ENCODE measurements around the gene PAK5.

PAK5 gene

GRCh38 chr20:9689041-9689440 is 149.8 kb downstream of the PAK5 start:
- WGBS (ENCODE audit: insufficient coverage), result 49% methylated on average over 2 of the region's 5 CpGs
- Histone ChIP-seq H3K36me3 (ENCODE audit: control insufficient read depth in 4 of 4, insufficient read depth in 4 of 4, low read length in 3 of 4) (no peaks in the 10 kb centered on the region), H3K27ac (ENCODE audit: insufficient read depth in 1 of 2, low read depth in 1 of 2, low read length in 2 of 2, poor library complexity in 1 of 2, severe bottlenecking in 2 of 2) (no peak overlapping the region), H3K27me3 (replicated peaks in 2 of 5; ENCODE audit: control insufficient read depth in 4 of 5, insufficient read depth in 5 of 5, low read length in 4 of 5) (peaks cover 0 to 3% (median 0%) of the 10 kb centered on the region in 5 experiments), H3K4me1 (ENCODE audit: control extremely low read depth in 1 of 4, control insufficient read depth in 4 of 4, insufficient read depth in 4 of 4, low read length in 3 of 4) (no peaks in the 10 kb centered on the region), H3K4me3 (ENCODE audit: control insufficient read depth in 1 of 7, extremely low read depth in 1 of 7, insufficient read depth in 4 of 7, low read depth in 2 of 7, low read length in 6 of 7) (no peak overlapping the region), H3K9me3 (ENCODE audit: control extremely low read depth in 1 of 5, control insufficient read depth in 4 of 5, insufficient read depth in 2 of 5, low read depth in 1 of 5, low read length in 4 of 5) (no peaks in the 10 kb centered on the region)
- ChIA-PET POLR2A (no interaction called here), CTCF (no interaction called here)
- no peak for DNase-seq

GRCh38 chr20:9686866-9687265 is 152.0 kb downstream of the PAK5 start:
- Histone ChIP-seq H3K4me3 (ENCODE audit: control insufficient read depth in 1 of 7, extremely low read depth in 1 of 7, insufficient read depth in 4 of 7, low read depth in 2 of 7, low read length in 6 of 7) (no peak overlapping the region), H3K27ac (ENCODE audit: insufficient read depth in 1 of 2, low read depth in 1 of 2, low read length in 2 of 2, poor library complexity in 1 of 2, severe bottlenecking in 2 of 2) (no peak overlapping the region), H3K27me3 (replicated peaks in 2 of 5; ENCODE audit: control insufficient read depth in 4 of 5, insufficient read depth in 5 of 5, low read length in 4 of 5) (peaks cover 0 to 6% (median 0%) of the 10 kb centered on the region in 5 experiments), H3K36me3 (ENCODE audit: control insufficient read depth in 4 of 4, insufficient read depth in 4 of 4, low read length in 3 of 4) (no peaks in the 10 kb centered on the region), H3K4me1 (ENCODE audit: control extremely low read depth in 1 of 4, control insufficient read depth in 4 of 4, insufficient read depth in 4 of 4, low read length in 3 of 4) (no peaks in the 10 kb centered on the region), H3K9me3 (ENCODE audit: control extremely low read depth in 1 of 5, control insufficient read depth in 4 of 5, insufficient read depth in 2 of 5, low read depth in 1 of 5, low read length in 4 of 5) (no peaks in the 10 kb centered on the region)
- DNase-seq, result no peak
- WGBS (ENCODE audit: insufficient coverage), result 100% methylated on average over 2 of the region's 2 CpGs
- ChIA-PET CTCF (no interaction called here), POLR2A (no interaction called here)

- CTCF ChIA-PET, result no interaction called here
- POLR2A ChIA-PET, result no interaction called here
- Histone ChIP-seq H3K27ac (ENCODE audit: insufficient read depth in 1 of 2, low read depth in 1 of 2, low read length in 2 of 2, poor library complexity in 1 of 2, severe bottlenecking in 2 of 2) (no peak overlapping the region), H3K27me3 (replicated peaks in 2 of 5; ENCODE audit: control insufficient read depth in 4 of 5, insufficient read depth in 5 of 5, low read length in 4 of 5) (peaks cover 0 to 6% (median 0%) of the 10 kb centered on the region in 5 experiments), H3K36me3 (ENCODE audit: control insufficient read depth in 4 of 4, insufficient read depth in 4 of 4, low read length in 3 of 4) (no peaks in the 10 kb centered on the region), H3K9me3 (ENCODE audit: control extremely low read depth in 1 of 5, control insufficient read depth in 4 of 5, insufficient read depth in 2 of 5, low read depth in 1 of 5, low read length in 4 of 5) (no peaks in the 10 kb centered on the region), H3K4me3 (ENCODE audit: control insufficient read depth in 1 of 7, extremely low read depth in 1 of 7, insufficient read depth in 4 of 7, low read depth in 2 of 7, low read length in 6 of 7) (no peak overlapping the region), H3K4me1 (ENCODE audit: control extremely low read depth in 1 of 4, control insufficient read depth in 4 of 4, insufficient read depth in 4 of 4, low read length in 3 of 4) (no peaks in the 10 kb centered on the region)
- no peak for DNase-seq
- WGBS (ENCODE audit: insufficient coverage), result 56% methylated on average over 4 of the region's 4 CpGs
Observed at GRCh38 chr20:9686455-9686854, 152.4 kb downstream of the PAK5 start.

DNA sequence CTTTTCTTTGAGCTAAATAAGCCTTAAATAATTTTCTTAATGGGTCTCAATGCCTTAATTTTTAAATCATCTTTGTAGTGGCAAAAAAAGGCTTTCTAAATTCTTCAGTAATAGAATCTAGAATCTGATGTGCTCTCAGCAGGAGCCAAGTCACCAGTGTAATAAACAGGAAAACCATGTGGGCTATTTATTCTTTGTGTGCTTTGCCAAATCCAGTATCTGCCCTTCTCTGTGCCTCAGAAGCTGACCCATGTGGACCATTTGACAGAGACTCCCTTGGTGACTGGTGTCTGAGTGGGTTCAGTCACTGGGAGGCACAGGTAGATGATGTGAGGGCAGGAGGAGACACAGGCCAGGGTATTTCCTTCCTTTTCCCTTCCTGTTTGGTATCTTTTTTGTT is 152.9 kb downstream of the PAK5 start:
- Histone ChIP-seq H3K9me3 (ENCODE audit: control extremely low read depth in 1 of 5, control insufficient read depth in 4 of 5, insufficient read depth in 2 of 5, low read depth in 1 of 5, low read length in 4 of 5) (no peaks in the 10 kb centered on the region), H3K4me3 (ENCODE audit: control insufficient read depth in 1 of 7, extremely low read depth in 1 of 7, insufficient read depth in 4 of 7, low read depth in 2 of 7, low read length in 6 of 7) (no peak overlapping the region), H3K36me3 (ENCODE audit: control insufficient read depth in 4 of 4, insufficient read depth in 4 of 4, low read length in 3 of 4) (no peaks in the 10 kb centered on the region), H3K27me3 (replicated peaks in 2 of 5; ENCODE audit: control insufficient read depth in 4 of 5, insufficient read depth in 5 of 5, low read length in 4 of 5) (peaks cover 0 to 6% (median 0%) of the 10 kb centered on the region in 5 experiments), H3K27ac (ENCODE audit: insufficient read depth in 1 of 2, low read depth in 1 of 2, low read length in 2 of 2, poor library complexity in 1 of 2, severe bottlenecking in 2 of 2) (no peak overlapping the region), H3K4me1 (ENCODE audit: control extremely low read depth in 1 of 4, control insufficient read depth in 4 of 4, insufficient read depth in 4 of 4, low read length in 3 of 4) (no peaks in the 10 kb centered on the region)
- CTCF ChIA-PET, result no interaction called here
- no peak for DNase-seq
- POLR2A ChIA-PET, result no interaction called here

- H3K36me3 ChIP-seq (ENCODE audit: control insufficient read depth in 4 of 4, insufficient read depth in 4 of 4, low read length in 3 of 4), result no peaks in the 10 kb centered on the region
- ChIA-PET POLR2A (no interaction called here), CTCF (no interaction called here)
- DNase-seq, result no peak
- H3K9me3 ChIP-seq (ENCODE audit: control extremely low read depth in 1 of 5, control insufficient read depth in 4 of 5, insufficient read depth in 2 of 5, low read depth in 1 of 5, low read length in 4 of 5), result no peaks in the 10 kb centered on the region
- H3K4me1 ChIP-seq (ENCODE audit: control extremely low read depth in 1 of 4, control insufficient read depth in 4 of 4, insufficient read depth in 4 of 4, low read length in 3 of 4), result no peaks in the 10 kb centered on the region
- H3K27ac ChIP-seq (ENCODE audit: insufficient read depth in 1 of 2, low read depth in 1 of 2, low read length in 2 of 2, poor library complexity in 1 of 2, severe bottlenecking in 2 of 2), result no peak overlapping the region
- no peak overlapping the region for H3K4me3 ChIP-seq (ENCODE audit: control insufficient read depth in 1 of 7, extremely low read depth in 1 of 7, insufficient read depth in 4 of 7, low read depth in 2 of 7, low read length in 6 of 7)
- peaks cover 0 to 6% (median 0%) of the 10 kb centered on the region in 5 experiments for H3K27me3 ChIP-seq (replicated peaks in 2 of 5; ENCODE audit: control insufficient read depth in 4 of 5, insufficient read depth in 5 of 5, low read length in 4 of 5)
Observed at GRCh38 chr20:9685011-9685410, 153.9 kb downstream of the PAK5 start.

DNA sequence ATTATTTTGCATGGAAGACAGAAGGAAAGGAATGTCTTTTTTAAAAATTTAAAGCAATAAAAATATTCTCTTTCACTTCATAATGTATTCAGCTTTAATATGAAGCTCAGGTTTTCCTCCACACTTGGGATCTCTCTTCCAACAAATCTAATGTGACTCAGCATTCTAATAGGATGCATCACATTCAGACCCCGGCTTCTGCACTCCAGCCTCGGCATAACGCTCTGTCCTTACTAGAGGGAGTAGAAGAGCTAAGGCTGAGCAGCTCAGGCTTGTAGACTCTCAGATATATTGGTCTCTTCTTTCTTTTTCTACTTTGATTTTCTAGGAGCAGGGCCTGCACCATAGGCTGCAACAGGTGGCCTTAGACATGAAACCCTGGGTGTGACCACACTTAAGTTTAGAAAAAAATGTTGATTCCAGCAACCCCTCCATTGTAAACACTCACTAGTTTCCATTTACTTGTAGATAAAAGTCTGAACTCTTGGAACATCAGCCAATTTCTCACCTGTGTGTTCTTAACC is 161.7 kb downstream of the PAK5 start:
- no peak overlapping the region for H3K4me3 ChIP-seq (ENCODE audit: control insufficient read depth in 1 of 7, extremely low read depth in 1 of 7, insufficient read depth in 4 of 7, low read depth in 2 of 7, low read length in 6 of 7)
- no peak overlapping the region for H3K27ac ChIP-seq (ENCODE audit: insufficient read depth in 1 of 2, low read depth in 1 of 2, low read length in 2 of 2, poor library complexity in 1 of 2, severe bottlenecking in 2 of 2)
- ChIA-PET CTCF (no interaction called here), POLR2A (no interaction called here)
- H3K36me3 ChIP-seq (ENCODE audit: control insufficient read depth in 4 of 4, insufficient read depth in 4 of 4, low read length in 3 of 4), result no peaks in the 10 kb centered on the region
- no peaks in the 10 kb centered on the region for H3K27me3 ChIP-seq (replicated peaks in 2 of 5; ENCODE audit: control insufficient read depth in 4 of 5, insufficient read depth in 5 of 5, low read length in 4 of 5)
- no peaks in the 10 kb centered on the region for H3K4me1 ChIP-seq (ENCODE audit: control extremely low read depth in 1 of 4, control insufficient read depth in 4 of 4, insufficient read depth in 4 of 4, low read length in 3 of 4)
- no peaks in the 10 kb centered on the region for H3K9me3 ChIP-seq (ENCODE audit: control extremely low read depth in 1 of 5, control insufficient read depth in 4 of 5, insufficient read depth in 2 of 5, low read depth in 1 of 5, low read length in 4 of 5)
- no peak for DNase-seq
- WGBS (ENCODE audit: insufficient coverage), result 100% methylated on average over 3 of the region's 3 CpGs

- no peak overlapping the region for H3K4me3 ChIP-seq (ENCODE audit: control insufficient read depth in 1 of 7, extremely low read depth in 1 of 7, insufficient read depth in 4 of 7, low read depth in 2 of 7, low read length in 6 of 7)
- no peaks in the 10 kb centered on the region for H3K36me3 ChIP-seq (ENCODE audit: control insufficient read depth in 4 of 4, insufficient read depth in 4 of 4, low read length in 3 of 4)
- DNase-seq, result no peak
- CTCF ChIA-PET, result no interaction called here
- H3K27me3 ChIP-seq (replicated peaks in 2 of 5; ENCODE audit: control insufficient read depth in 4 of 5, insufficient read depth in 5 of 5, low read length in 4 of 5), result no peaks in the 10 kb centered on the region
- no peaks in the 10 kb centered on the region for H3K9me3 ChIP-seq (ENCODE audit: control extremely low read depth in 1 of 5, control insufficient read depth in 4 of 5, insufficient read depth in 2 of 5, low read depth in 1 of 5, low read length in 4 of 5)
- no peak overlapping the region for H3K27ac ChIP-seq (ENCODE audit: insufficient read depth in 1 of 2, low read depth in 1 of 2, low read length in 2 of 2, poor library complexity in 1 of 2, severe bottlenecking in 2 of 2)
- POLR2A ChIA-PET, result no interaction called here
- no peaks in the 10 kb centered on the region for H3K4me1 ChIP-seq (ENCODE audit: control extremely low read depth in 1 of 4, control insufficient read depth in 4 of 4, insufficient read depth in 4 of 4, low read length in 3 of 4)
Observed at GRCh38 chr20:9672981-9673380, 165.9 kb downstream of the PAK5 start.

GRCh38 chr20:9672027-9672426 is 166.8 kb downstream of the PAK5 start:
- Histone ChIP-seq H3K36me3 (ENCODE audit: control insufficient read depth in 4 of 4, insufficient read depth in 4 of 4, low read length in 3 of 4) (no peaks in the 10 kb centered on the region), H3K9me3 (ENCODE audit: control extremely low read depth in 1 of 5, control insufficient read depth in 4 of 5, insufficient read depth in 2 of 5, low read depth in 1 of 5, low read length in 4 of 5) (no peaks in the 10 kb centered on the region), H3K27me3 (replicated peaks in 2 of 5; ENCODE audit: control insufficient read depth in 4 of 5, insufficient read depth in 5 of 5, low read length in 4 of 5) (no peaks in the 10 kb centered on the region), H3K27ac (ENCODE audit: insufficient read depth in 1 of 2, low read depth in 1 of 2, low read length in 2 of 2, poor library complexity in 1 of 2, severe bottlenecking in 2 of 2) (no peak overlapping the region), H3K4me3 (ENCODE audit: control insufficient read depth in 1 of 7, extremely low read depth in 1 of 7, insufficient read depth in 4 of 7, low read depth in 2 of 7, low read length in 6 of 7) (no peak overlapping the region), H3K4me1 (ENCODE audit: control extremely low read depth in 1 of 4, control insufficient read depth in 4 of 4, insufficient read depth in 4 of 4, low read length in 3 of 4) (no peaks in the 10 kb centered on the region)
- WGBS (ENCODE audit: insufficient coverage), result no CpG with 5 or more reads among the region's 2 CpGs
- no peak for DNase-seq
- CTCF ChIA-PET, result no interaction called here
- POLR2A ChIA-PET, result no interaction called here

All from common myeloid progenitor, CD34-positive (primary cell).